Body of pancreas (tissue), 4 donors: ENCODE results near the gene TRPC1.

Experiments used
- CTCF ChIP-seq, 7 experiments: fragments of 450-650 bp in 4 of 7; fragments of 200-600 bp in 3 of 7; sonication (generic) in 3 of 7; IDR thresholded peaks; one replicate each; pipeline ENCODE4 v1.5.1; 2016 to 2019; ENCODE audit warnings: antibody characterized with exemption in 7 of 7
- POLR2A ChIP-seq, 3 donors: fragments of 450-650 bp; IDR thresholded peaks; one replicate each; pipeline ENCODE4 v1.6.1; 2016; ENCODE audit warnings: antibody characterized with exemption in 3 of 3, mild to moderate bottlenecking in 2 of 3

- TF ChIP-seq POLR2A (IDR thresholded peaks at IDR 0.05) = no peak
- no peak for TF ChIP-seq CTCF (IDR thresholded peaks at IDR 0.05)
Observed at GRCh38 chr3:142802891-142803290, 79.1 kb downstream of the TRPC1 start.
